Measurements from ENCODE around the gene LRCH4.

The LRCH4 gene

DNA sequence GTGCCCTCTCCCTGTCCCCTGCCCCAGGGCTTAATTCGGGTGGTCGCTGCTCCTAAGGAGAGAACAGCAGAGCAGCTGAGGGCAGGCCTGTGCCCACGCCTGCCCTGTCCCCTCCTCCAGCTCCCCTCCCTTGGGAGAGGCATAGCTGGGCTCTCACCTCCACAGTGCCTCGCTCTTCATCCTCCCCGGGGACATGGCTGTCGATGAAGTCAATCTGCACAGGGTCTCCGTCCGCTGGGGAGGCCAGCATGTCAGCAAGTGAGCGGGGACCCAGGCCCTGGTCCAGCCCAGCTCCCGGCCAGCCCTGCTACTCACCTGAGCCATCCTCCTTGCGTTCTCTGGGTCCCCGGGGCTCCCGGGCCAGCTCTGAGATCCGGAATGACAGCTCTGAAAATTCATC, 8.4 kb downstream of the LRCH4 start:
- no peaks in the 10 kb centered on the region for H3K27me3 ChIP-seq (replicated peaks; ENCODE audit: control insufficient read depth, insufficient read depth, low read length)
- H3K4me1 ChIP-seq (ENCODE audit: control insufficient read depth, insufficient read depth, low read length), result no peaks in the 10 kb centered on the region
- DNase-seq (ENCODE audit: low read depth), result no peak
- H3K9ac ChIP-seq (ENCODE audit: low read length), result no peak overlapping the region
- H3K36me3 ChIP-seq (ENCODE audit: control insufficient read depth, insufficient read depth, low read length, severe bottlenecking), result peaks cover 72% of the 10 kb centered on the region
- no peaks in the 10 kb centered on the region for H3K9me3 ChIP-seq (ENCODE audit: control insufficient read depth, low read length)
- H3K4me3 ChIP-seq (ENCODE audit: low read length), result no peak overlapping the region

- no peaks in the 10 kb centered on the region for H3K9me3 ChIP-seq (ENCODE audit: control insufficient read depth, low read length)
- no peak overlapping the region for H3K9ac ChIP-seq (ENCODE audit: low read length)
- no peak overlapping the region for H3K4me3 ChIP-seq (ENCODE audit: low read length)
- no peak for DNase-seq (ENCODE audit: low read depth)
- H3K27me3 ChIP-seq (replicated peaks; ENCODE audit: control insufficient read depth, insufficient read depth, low read length), result peaks cover under 1% of the 10 kb centered on the region
- peaks cover 69% of the 10 kb centered on the region for H3K36me3 ChIP-seq (ENCODE audit: control insufficient read depth, insufficient read depth, low read length, severe bottlenecking)
- no peaks in the 10 kb centered on the region for H3K4me1 ChIP-seq (ENCODE audit: control insufficient read depth, insufficient read depth, low read length)
These were observed 8.8 kb downstream of the LRCH4 start for GRCh38 chr7:100577103-100577502.

- Histone ChIP-seq H3K4me3 (ENCODE audit: low read length) (no peak overlapping the region), H3K9me3 (ENCODE audit: control insufficient read depth, low read length) (no peaks in the 10 kb centered on the region), H3K36me3 (ENCODE audit: control insufficient read depth, insufficient read depth, low read length, severe bottlenecking) (peaks cover 63% of the 10 kb centered on the region), H3K4me1 (ENCODE audit: control insufficient read depth, insufficient read depth, low read length) (no peaks in the 10 kb centered on the region), H3K27me3 (replicated peaks; ENCODE audit: control insufficient read depth, insufficient read depth, low read length) (peaks cover 7% of the 10 kb centered on the region), H3K9ac (ENCODE audit: low read length) (no peak overlapping the region)
- DNase-seq (ENCODE audit: low read depth), result no peak
These were observed 9.4 kb downstream of the LRCH4 start for GRCh38 chr7:100576384-100576993.

GRCh38 chr7:100575746-100576383, 10.1 kb downstream of the LRCH4 start:
- Histone ChIP-seq H3K9ac (ENCODE audit: low read length) (no peak overlapping the region), H3K36me3 (ENCODE audit: control insufficient read depth, insufficient read depth, low read length, severe bottlenecking) (peaks cover 56% of the 10 kb centered on the region), H3K9me3 (ENCODE audit: control insufficient read depth, low read length) (no peaks in the 10 kb centered on the region), H3K27me3 (replicated peaks; ENCODE audit: control insufficient read depth, insufficient read depth, low read length) (peaks cover 8% of the 10 kb centered on the region), H3K4me3 (ENCODE audit: low read length) (no peak overlapping the region), H3K4me1 (ENCODE audit: control insufficient read depth, insufficient read depth, low read length) (no peaks in the 10 kb centered on the region)
- DNase-seq (ENCODE audit: low read depth), result no peak

DNA sequence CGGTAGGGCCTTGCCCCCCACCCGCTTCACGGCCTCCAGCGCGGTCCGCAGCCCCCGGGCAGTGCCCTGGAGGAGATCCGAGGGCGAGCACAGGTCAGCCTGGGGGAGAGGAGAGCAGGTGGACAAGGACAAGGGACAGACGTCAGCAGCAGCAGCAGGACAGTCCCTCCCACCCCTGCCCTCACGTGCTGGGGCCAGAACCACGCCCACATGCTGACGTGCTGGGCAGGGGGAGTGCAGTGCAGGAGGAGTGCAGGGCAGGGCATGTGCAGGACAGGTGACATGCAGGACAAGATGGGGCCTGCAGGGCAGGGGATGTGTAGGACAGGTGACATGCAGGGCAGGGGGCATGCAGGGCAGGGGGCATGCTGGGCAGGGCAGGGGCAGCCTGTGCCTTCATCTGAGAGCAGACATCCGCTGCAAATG, 10.7 kb downstream of the LRCH4 start:
- peaks cover 50% of the 10 kb centered on the region for H3K36me3 ChIP-seq (ENCODE audit: control insufficient read depth, insufficient read depth, low read length, severe bottlenecking)
- peaks cover 8% of the 10 kb centered on the region for H3K27me3 ChIP-seq (replicated peaks; ENCODE audit: control insufficient read depth, insufficient read depth, low read length)
- no peaks in the 10 kb centered on the region for H3K9me3 ChIP-seq (ENCODE audit: control insufficient read depth, low read length)
- no peak overlapping the region for H3K9ac ChIP-seq (ENCODE audit: low read length)
- no peak for DNase-seq (ENCODE audit: low read depth)
- peaks cover under 1% of the 10 kb centered on the region for H3K4me1 ChIP-seq (ENCODE audit: control insufficient read depth, insufficient read depth, low read length)
- H3K4me3 ChIP-seq (ENCODE audit: low read length), result no peak overlapping the region

DNA sequence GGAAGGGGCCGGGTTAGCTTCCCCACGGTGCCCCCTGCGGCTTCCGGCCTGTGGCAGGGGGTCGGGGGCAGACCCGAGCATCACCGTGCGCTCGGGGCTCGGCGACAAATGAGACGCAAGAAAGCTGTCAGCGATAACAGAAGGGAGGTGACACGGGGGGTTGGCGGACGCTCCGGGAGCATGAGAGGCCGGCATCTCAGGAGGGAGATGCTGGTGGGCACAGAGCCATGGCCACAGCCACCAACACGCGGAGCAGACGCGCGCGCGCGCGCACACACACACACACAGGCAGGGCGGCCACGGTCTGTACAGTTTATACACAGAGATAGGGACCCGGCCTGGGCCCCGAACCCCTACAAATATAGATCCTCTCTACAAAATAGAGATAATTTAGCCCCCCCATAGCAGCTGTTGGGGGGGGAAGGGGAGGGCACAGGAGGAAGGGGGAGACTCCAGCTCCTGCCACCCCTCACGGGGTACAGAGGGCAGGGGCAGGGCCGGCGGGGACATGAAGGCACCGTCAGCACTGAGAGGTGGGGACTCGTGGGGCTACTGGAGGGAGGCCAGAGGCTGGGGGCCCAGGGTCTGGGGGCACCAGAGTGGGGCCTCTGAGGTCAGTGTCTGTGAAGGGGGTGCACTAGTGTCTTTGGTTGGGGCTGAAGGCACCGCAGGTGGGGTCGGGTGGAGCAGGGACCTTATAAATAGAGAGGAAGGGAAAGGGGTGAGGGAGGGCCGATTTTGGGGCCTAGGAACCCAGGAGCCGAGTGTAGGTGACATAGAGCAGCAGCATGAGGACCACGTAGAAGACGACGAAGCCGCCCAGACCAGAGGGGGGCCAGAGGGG, 11.3 kb downstream of the LRCH4 start:
- H3K36me3 ChIP-seq (ENCODE audit: control insufficient read depth, insufficient read depth, low read length, severe bottlenecking), result peaks cover 44% of the 10 kb centered on the region
- H3K4me3 ChIP-seq (ENCODE audit: low read length), result no peak overlapping the region
- DNase-seq (ENCODE audit: low read depth), result no peak
- no peaks in the 10 kb centered on the region for H3K9me3 ChIP-seq (ENCODE audit: control insufficient read depth, low read length)
- H3K9ac ChIP-seq (ENCODE audit: low read length), result no peak overlapping the region
- peaks cover 6% of the 10 kb centered on the region for H3K4me1 ChIP-seq (ENCODE audit: control insufficient read depth, insufficient read depth, low read length)
- peaks cover 8% of the 10 kb centered on the region for H3K27me3 ChIP-seq (replicated peaks; ENCODE audit: control insufficient read depth, insufficient read depth, low read length)

DNA sequence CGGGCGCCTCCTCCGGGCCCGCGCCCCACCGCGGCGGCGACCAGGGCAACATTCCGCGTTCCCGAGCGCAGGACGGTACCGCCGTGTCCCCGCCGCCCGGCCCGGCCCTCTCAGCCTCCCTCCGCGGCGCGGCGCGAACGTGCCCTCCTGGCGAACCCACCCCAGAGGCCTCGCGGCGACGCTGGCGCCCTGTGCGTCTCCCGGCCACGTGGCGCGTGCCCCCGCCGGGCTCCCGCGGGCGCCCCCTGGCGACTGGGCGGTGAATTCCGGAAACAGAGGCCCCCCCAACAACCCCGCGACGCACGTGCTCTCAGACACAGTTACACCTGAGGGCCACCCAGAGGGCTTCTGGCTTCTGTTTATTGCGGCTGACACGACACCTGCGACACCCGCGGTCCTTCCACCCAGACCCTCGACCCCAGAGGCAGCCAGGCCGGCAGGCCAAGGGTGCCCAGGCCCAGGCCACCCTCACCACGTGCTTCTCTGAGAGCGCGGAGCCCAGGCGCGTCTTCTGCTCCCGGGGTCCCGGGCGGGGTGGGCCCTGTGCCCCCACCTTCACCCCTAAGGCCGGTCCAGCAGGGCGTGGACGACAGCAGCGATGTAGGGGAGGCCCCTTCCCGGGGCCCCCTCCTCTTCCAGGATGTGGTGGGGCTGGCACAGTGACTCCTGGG, 12.1 kb downstream of the LRCH4 start, which contains the start of gene SAP25:
Gene SAP25, minus strand, starts transcription at position 210 of the 671 bp plus-strand sequence. Its CDS starts 158 bp downstream, at position 52.
- no peak for DNase-seq (ENCODE audit: low read depth)
- H3K27me3 ChIP-seq (replicated peaks; ENCODE audit: control insufficient read depth, insufficient read depth, low read length), result peaks cover 8% of the 10 kb centered on the region
- no peaks in the 10 kb centered on the region for H3K9me3 ChIP-seq (ENCODE audit: control insufficient read depth, low read length)
- no peak within 1 kb of the TSS for H3K4me3 ChIP-seq (ENCODE audit: low read length)
- H3K4me1 ChIP-seq (ENCODE audit: control insufficient read depth, insufficient read depth, low read length), result peaks cover 9% of the 10 kb centered on the region
- H3K36me3 ChIP-seq (ENCODE audit: control insufficient read depth, insufficient read depth, low read length, severe bottlenecking), result peaks cover 39% of the 10 kb centered on the region
- no peak within 1 kb of the TSS for H3K9ac ChIP-seq (ENCODE audit: low read length)

GRCh38 chr7:100572949-100573675, 12.8 kb downstream of the LRCH4 start:
- Histone ChIP-seq H3K4me3 (ENCODE audit: low read length) (no peak overlapping the region), H3K36me3 (ENCODE audit: control insufficient read depth, insufficient read depth, low read length, severe bottlenecking) (peaks cover 33% of the 10 kb centered on the region), H3K9ac (ENCODE audit: low read length) (no peak overlapping the region), H3K9me3 (ENCODE audit: control insufficient read depth, low read length) (no peaks in the 10 kb centered on the region), H3K4me1 (ENCODE audit: control insufficient read depth, insufficient read depth, low read length) (peaks cover 9% of the 10 kb centered on the region), H3K27me3 (replicated peaks; ENCODE audit: control insufficient read depth, insufficient read depth, low read length) (peaks cover 8% of the 10 kb centered on the region)
- DNase-seq (ENCODE audit: low read depth), result no peak

DNA sequence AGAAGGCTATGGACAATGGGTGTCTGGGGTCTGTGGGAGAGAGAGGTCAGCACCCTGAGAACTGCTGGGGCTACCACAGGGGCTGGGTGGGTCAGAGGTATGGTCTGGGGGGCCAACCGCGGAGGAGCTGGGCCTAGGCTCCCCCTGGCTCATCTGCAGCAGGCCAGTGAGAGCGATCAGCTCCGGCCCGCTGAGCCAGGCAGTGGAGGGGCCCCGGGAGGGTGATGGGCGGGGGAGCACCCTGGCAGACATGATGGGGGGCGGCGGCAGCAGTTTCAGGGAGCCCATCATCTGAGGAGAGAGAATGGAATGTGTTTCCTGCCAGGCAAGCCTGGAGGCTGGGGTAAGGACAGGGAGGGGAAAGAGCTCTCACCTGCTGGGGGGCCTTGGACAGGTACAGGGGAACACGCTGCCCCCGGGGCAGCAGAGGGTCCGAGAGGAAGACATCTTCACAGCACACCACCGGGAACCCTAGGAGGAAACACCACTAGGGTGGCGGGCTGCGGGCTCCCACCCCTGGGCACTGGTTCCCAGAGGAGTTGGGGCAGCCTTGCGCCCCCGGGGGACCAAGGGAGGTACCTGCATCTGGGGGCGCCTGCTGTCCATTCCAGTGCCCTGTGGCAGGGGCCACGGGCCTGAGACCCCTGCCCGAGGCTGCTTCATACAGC, 13.5 kb downstream of the LRCH4 start:
- no peaks in the 10 kb centered on the region for H3K9me3 ChIP-seq (ENCODE audit: control insufficient read depth, low read length)
- H3K9ac ChIP-seq (ENCODE audit: low read length), result no peak overlapping the region
- peaks cover 9% of the 10 kb centered on the region for H3K4me1 ChIP-seq (ENCODE audit: control insufficient read depth, insufficient read depth, low read length)
- H3K4me3 ChIP-seq (ENCODE audit: low read length), result no peak overlapping the region
- H3K36me3 ChIP-seq (ENCODE audit: control insufficient read depth, insufficient read depth, low read length, severe bottlenecking), result peaks cover 26% of the 10 kb centered on the region
- DNase-seq (ENCODE audit: low read depth), result no peak
- H3K27me3 ChIP-seq (replicated peaks; ENCODE audit: control insufficient read depth, insufficient read depth, low read length), result peaks cover 8% of the 10 kb centered on the region

DNA sequence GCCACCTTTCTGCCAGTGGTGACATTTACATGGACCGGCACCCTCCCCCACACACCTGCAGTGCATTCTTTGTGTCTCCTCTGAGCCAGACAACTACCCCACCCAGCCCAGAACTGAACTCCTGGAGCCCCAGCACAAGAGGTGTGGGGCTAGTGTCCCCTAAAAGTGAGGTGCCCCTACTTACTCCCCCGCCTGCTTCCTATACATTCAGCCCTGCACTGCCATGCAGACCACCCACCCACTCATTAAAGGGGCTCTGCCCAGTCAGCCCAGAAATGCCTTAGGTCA, 14.2 kb downstream of the LRCH4 start:
- H3K27me3 ChIP-seq (replicated peaks; ENCODE audit: control insufficient read depth, insufficient read depth, low read length), result peaks cover 8% of the 10 kb centered on the region
- H3K4me3 ChIP-seq (ENCODE audit: low read length), result no peak overlapping the region
- peaks cover 21% of the 10 kb centered on the region for H3K36me3 ChIP-seq (ENCODE audit: control insufficient read depth, insufficient read depth, low read length, severe bottlenecking)
- peaks cover 9% of the 10 kb centered on the region for H3K4me1 ChIP-seq (ENCODE audit: control insufficient read depth, insufficient read depth, low read length)
- H3K9me3 ChIP-seq (ENCODE audit: control insufficient read depth, low read length), result no peaks in the 10 kb centered on the region
- H3K9ac ChIP-seq (ENCODE audit: low read length), result no peak overlapping the region
- no peak for DNase-seq (ENCODE audit: low read depth)
